ENCODE results near the gene CAPS.

CAPS gene

GRCh38 chr19:5892772-5893275 is 21.2 kb upstream of the CAPS start:
- no peak for DNase-seq

GRCh38 chr19:5893296-5893903 is 20.7 kb upstream of the CAPS start:
- DNase-seq: no peak

GRCh38 chr19:5893907-5894703 is 19.9 kb upstream of the CAPS start:
- no peak for DNase-seq

GRCh38 chr19:5894704-5895349 is 19.2 kb upstream of the CAPS start:
- no peak for DNase-seq

- no peak for DNase-seq
These were observed 18.6 kb upstream of the CAPS start for GRCh38 chr19:5895409-5895808.

- DNase-seq: no peak
These were observed 18.2 kb upstream of the CAPS start for GRCh38 chr19:5895890-5896289.

GRCh38 chr19:5896365-5897076 is 17.5 kb upstream of the CAPS start:
- DNase-seq: no peak

GRCh38 chr19:5897189-5897969 is 16.7 kb upstream of the CAPS start:
- DNase-seq: no peak

GRCh38 chr19:5899728-5900526 is 14.1 kb upstream of the CAPS start:
- no peak for DNase-seq

GRCh38 chr19:5900976-5901375 is 13.1 kb upstream of the CAPS start:
- no peak for DNase-seq

- no peak for DNase-seq
These were observed 10.9 kb upstream of the CAPS start for GRCh38 chr19:5903056-5903623.

GRCh38 chr19:5903624-5904351 is 10.3 kb upstream of the CAPS start, which contains the start of gene NDUFA11:
TSS of gene NDUFA11 (minus strand) at chr19:5903790. CDS start at chr19:5903708, 82 bp downstream.
- peak; percentile 100 for DNase-seq

- peak; percentile 100 for DNase-seq
These were observed 9.5 kb upstream of the CAPS start, which contains the start of gene VMAC for GRCh38 chr19:5904352-5905113. TSS of gene VMAC (plus strand) at chr19:5904872. CDS start at chr19:5904891, 19 bp downstream.

- no peak for DNase-seq
These were observed 8.8 kb upstream of the CAPS start for GRCh38 chr19:5905114-5905778.

GRCh38 chr19:5907241-5907640 is 6.8 kb upstream of the CAPS start:
- DNase-seq: no peak

GRCh38 chr19:5908773-5909442 is 5.1 kb upstream of the CAPS start:
- DNase-seq: no peak

- DNase-seq: no peak
These were observed 3.5 kb upstream of the CAPS start for GRCh38 chr19:5910638-5910907.

GRCh38 chr19:5911366-5911765 is 2.7 kb upstream of the CAPS start:
- no peak for DNase-seq
